HG03469 (cell line): Measurements from ENCODE around the gene VWA2.

Experiments used
- ATAC-seq: cut with Tn5 transposase; IDR thresholded peaks from one replicate; pipeline ENCODE4 v1.9.1; 2021; ENCODE audit warnings: mild to moderate bottlenecking, moderate library complexity, moderate number of reproducible peaks; ENCODE audit not compliant: unreplicated experiment

Gene VWA2

GRCh38 chr10:114239117-114239993 lies at the start of gene VWA2:
Gene VWA2 (plus strand): TSS chr10:114239254. CDS start chr10:114248714, 9,460 bp downstream.
- no peak for ATAC-seq

- ATAC-seq: no peak
These were observed 49.4 kb upstream of the VWA2 start for GRCh38 chr10:114189700-114190099.

- ATAC-seq: peak; percentile 95
These were observed 44.0 kb upstream of the VWA2 start for GRCh38 chr10:114195079-114195478.

GRCh38 chr10:114199239-114199638 lies 39.8 kb upstream of the VWA2 start:
- ATAC-seq: no peak

GRCh38 chr10:114202812-114203211 lies 36.2 kb upstream of the VWA2 start:
- no peak for ATAC-seq

GRCh38 chr10:114206902-114207301 lies 32.2 kb upstream of the VWA2 start:
- ATAC-seq: no peak

GRCh38 chr10:114207349-114207748 lies 31.7 kb upstream of the VWA2 start:
- ATAC-seq: no peak

GRCh38 chr10:114208351-114208750 lies 30.7 kb upstream of the VWA2 start:
- no peak for ATAC-seq

GRCh38 chr10:114212153-114212552 lies 26.9 kb upstream of the VWA2 start:
- no peak for ATAC-seq

- ATAC-seq: no peak
These were observed 24.0 kb upstream of the VWA2 start for GRCh38 chr10:114215033-114215432.

GRCh38 chr10:114220281-114220680 lies 18.8 kb upstream of the VWA2 start:
- ATAC-seq: no peak

GRCh38 chr10:114221235-114221634 lies 17.8 kb upstream of the VWA2 start:
- no peak for ATAC-seq

GRCh38 chr10:114223066-114223465 lies 16.0 kb upstream of the VWA2 start:
- no peak for ATAC-seq

- ATAC-seq: no peak
These were observed 10.9 kb upstream of the VWA2 start for GRCh38 chr10:114228156-114228555.

GRCh38 chr10:114232561-114233176 lies 6.4 kb upstream of the VWA2 start:
- no peak for ATAC-seq

GRCh38 chr10:114233482-114233881 lies 5.6 kb upstream of the VWA2 start:
- no peak for ATAC-seq

GRCh38 chr10:114234132-114234531 lies 4.9 kb upstream of the VWA2 start:
- no peak for ATAC-seq

- no peak for ATAC-seq
These were observed 916 bp downstream of the VWA2 start for GRCh38 chr10:114239994-114240345.

GRCh38 chr10:114242235-114242634 lies 3.2 kb downstream of the VWA2 start:
- no peak for ATAC-seq

GRCh38 chr10:114243661-114244060 lies 4.6 kb downstream of the VWA2 start:
- no peak for ATAC-seq

GRCh38 chr10:114244126-114244525 lies 5.1 kb downstream of the VWA2 start:
- no peak for ATAC-seq

GRCh38 chr10:114245121-114245791 lies 6.2 kb downstream of the VWA2 start:
- ATAC-seq: no peak
